ENCODE measurements around the gene EDARADD. TPM values are rescaled to one million over a fixed set of nuclear protein-coding genes. Genes with fewer than 3 reads are reported as not detected.
A peak's percentile ranks its signal among the peaks of the same experiment; 100 is the strongest.

The EDARADD gene
- 0.18 TPM for polyA plus RNA-seq (2013, experiment 1 of 2)
- polyA plus RNA-seq (2013, experiment 2 of 2), result 0.15 TPM

GRCh38 chr1:236393681-236394481, at the start of gene EDARADD:
Gene EDARADD (plus strand): TSS chr1:236394286. CDS start chr1:236394445, 159 bp downstream.
- no peak within 1 kb of the TSS for H3K4ac ChIP-seq (ENCODE audit: low read depth in 1 of 2, low read length in 2 of 2)
- H3K79me1 ChIP-seq (replicated peaks; ENCODE audit: low read length, poor library complexity, severe bottlenecking), result no peaks in the 10 kb centered on the region
- peaks cover 23 to 49% of the 10 kb centered on the region in 2 experiments for H3K27me3 ChIP-seq (ENCODE audit: control insufficient read depth in 1 of 2, insufficient read depth in 1 of 2, low read length in 2 of 2)
- H3K36me3 ChIP-seq (ENCODE audit: control insufficient read depth in 1 of 2, insufficient read depth in 2 of 2, low read depth in 1 of 2, low read length in 2 of 2), result no peaks in the 10 kb centered on the region
- no peak for DNase-seq
- H2BK5ac ChIP-seq (ENCODE audit: low read depth, low read length, poor library complexity, severe bottlenecking), result no peak within 1 kb of the TSS
- 73% methylated on average over 8 of the region's 13 CpGs for WGBS
- no peak within 1 kb of the TSS for H2AFZ ChIP-seq (ENCODE audit: low read depth, low read length)
- H3K4me1 ChIP-seq (ENCODE audit: control insufficient read depth, insufficient read depth, low read depth, low read length), result peaks cover 6% of the 10 kb centered on the region
- no peak within 1 kb of the TSS for H2BK12ac ChIP-seq (ENCODE audit: low read length in 2 of 2)
- no peak within 1 kb of the TSS for H4K8ac ChIP-seq (ENCODE audit: low read length)
- H3K9me3 ChIP-seq (ENCODE audit: control insufficient read depth, low read length), result no peaks in the 10 kb centered on the region
- H3K9ac ChIP-seq (ENCODE audit: low read length), result peak within 1 kb of the TSS; percentile 18
- H3K27ac ChIP-seq (ENCODE audit: low read length, poor library complexity, severe bottlenecking), result no peak within 1 kb of the TSS
- H4K91ac ChIP-seq (ENCODE audit: low read length), result no peak within 1 kb of the TSS
- H2BK15ac ChIP-seq (ENCODE audit: low read depth, poor library complexity, severe bottlenecking), result peak within 1 kb of the TSS; percentile 74
- H2BK120ac ChIP-seq (ENCODE audit: low read depth, low read length), result no peak within 1 kb of the TSS
- peak within 1 kb of the TSS; percentile 75 to 76 for H3K4me3 ChIP-seq (ENCODE audit: insufficient read depth in 1 of 2, low read depth in 1 of 2, low read length in 2 of 2)
- H2AK5ac ChIP-seq (ENCODE audit: low read length, severe bottlenecking), result no peak within 1 kb of the TSS
- H3K18ac ChIP-seq (ENCODE audit: low read depth in 1 of 2, low read length in 2 of 2), result peak within 1 kb of the TSS in 1 of 2 experiments; percentile 11
- H3K23ac ChIP-seq (ENCODE audit: low read length in 2 of 2), result no peak within 1 kb of the TSS
- peak within 1 kb of the TSS; percentile 96 for H3K4me2 ChIP-seq (ENCODE audit: low read length, poor library complexity, severe bottlenecking)
- no peak within 1 kb of the TSS for H3K14ac ChIP-seq (ENCODE audit: low read length in 2 of 2)

- H2AK5ac ChIP-seq (ENCODE audit: low read length, severe bottlenecking), result no peak overlapping the region
- no peaks in the 10 kb centered on the region for H3K36me3 ChIP-seq (ENCODE audit: control insufficient read depth in 1 of 2, insufficient read depth in 2 of 2, low read depth in 1 of 2, low read length in 2 of 2)
- H4K91ac ChIP-seq (ENCODE audit: low read length), result no peak overlapping the region
- no peak overlapping the region for H2BK5ac ChIP-seq (ENCODE audit: low read depth, low read length, poor library complexity, severe bottlenecking)
- H2BK12ac ChIP-seq (ENCODE audit: low read length in 2 of 2), result no peak overlapping the region
- no peaks in the 10 kb centered on the region for H3K9me3 ChIP-seq (ENCODE audit: control insufficient read depth, low read length)
- no peak overlapping the region for H2BK15ac ChIP-seq (ENCODE audit: low read depth, poor library complexity, severe bottlenecking)
- DNase-seq, result no peak
- no peak overlapping the region for H2AFZ ChIP-seq (ENCODE audit: low read depth, low read length)
- no peak overlapping the region for H3K14ac ChIP-seq (ENCODE audit: low read length in 2 of 2)
- H3K4me1 ChIP-seq (ENCODE audit: control insufficient read depth, insufficient read depth, low read depth, low read length), result no peaks in the 10 kb centered on the region
- no peak overlapping the region for H3K9ac ChIP-seq (ENCODE audit: low read length)
- no peak overlapping the region for H4K8ac ChIP-seq (ENCODE audit: low read length)
- no peak overlapping the region for H2BK120ac ChIP-seq (ENCODE audit: low read depth, low read length)
- no peak overlapping the region for H3K4ac ChIP-seq (ENCODE audit: low read depth in 1 of 2, low read length in 2 of 2)
- H3K18ac ChIP-seq (ENCODE audit: low read depth in 1 of 2, low read length in 2 of 2), result no peak overlapping the region
- H3K23ac ChIP-seq (ENCODE audit: low read length in 2 of 2), result no peak overlapping the region
- no peaks in the 10 kb centered on the region for H3K79me1 ChIP-seq (replicated peaks; ENCODE audit: low read length, poor library complexity, severe bottlenecking)
- H3K27ac ChIP-seq (ENCODE audit: low read length, poor library complexity, severe bottlenecking), result no peak overlapping the region
- H3K4me3 ChIP-seq (ENCODE audit: insufficient read depth in 1 of 2, low read depth in 1 of 2, low read length in 2 of 2), result no peak overlapping the region
- WGBS, result 83% methylated on average over 1 of the region's 1 CpG
- H3K27me3 ChIP-seq (ENCODE audit: control insufficient read depth in 1 of 2, insufficient read depth in 1 of 2, low read length in 2 of 2), result no peaks in the 10 kb centered on the region
- H3K4me2 ChIP-seq (ENCODE audit: low read length, poor library complexity, severe bottlenecking), result no peak overlapping the region
These were observed 48.4 kb upstream of the EDARADD start for GRCh38 chr1:236345728-236346127.

DNA sequence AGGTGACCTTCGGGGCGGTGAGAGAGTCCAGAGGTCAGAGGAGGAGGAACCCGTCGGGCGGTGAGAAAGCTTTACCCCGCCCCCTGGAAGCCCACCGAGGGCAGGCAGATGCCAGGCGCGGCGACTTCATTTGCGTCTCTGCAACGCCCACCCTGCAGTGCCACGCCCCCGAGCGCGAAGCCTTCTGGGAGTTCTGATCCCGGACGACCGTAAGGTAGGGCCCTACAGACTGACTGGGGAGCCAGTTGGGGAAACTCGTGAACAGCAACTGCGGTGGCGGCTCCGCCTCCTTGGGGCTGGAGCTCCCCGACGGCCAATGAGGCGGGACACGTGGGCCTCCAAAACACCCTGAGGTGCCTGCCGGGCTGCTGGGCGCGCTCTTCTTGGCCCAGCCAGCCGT, 46.0 kb upstream of the EDARADD start:
- H3K18ac ChIP-seq (ENCODE audit: low read depth in 1 of 2, low read length in 2 of 2), result no peak overlapping the region
- H3K9ac ChIP-seq (ENCODE audit: low read length), result no peak overlapping the region

DNA sequence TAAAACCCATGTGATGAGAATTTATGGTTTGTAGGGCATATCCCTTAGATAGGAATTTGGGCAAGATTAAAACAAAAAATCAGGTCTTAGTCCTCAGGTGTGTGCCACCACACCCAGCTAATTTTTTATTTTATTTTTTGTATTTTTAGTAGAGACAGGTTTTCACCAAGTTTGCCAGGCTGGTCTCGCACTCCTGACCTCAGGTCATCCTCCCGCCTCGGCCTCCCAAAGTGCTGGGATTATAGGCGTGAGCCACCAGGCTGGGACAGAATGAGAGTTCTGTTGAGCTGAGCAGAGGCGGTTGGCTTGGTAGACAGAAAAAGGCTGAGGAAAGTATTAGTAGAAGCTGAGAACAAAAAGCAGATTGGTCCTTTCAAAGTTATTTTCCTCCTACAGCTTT, 43.8 kb upstream of the EDARADD start:
- 95% methylated on average over 5 of the region's 5 CpGs for WGBS
- Histone ChIP-seq H4K8ac (ENCODE audit: low read length) (no peak overlapping the region), H3K4me1 (ENCODE audit: control insufficient read depth, insufficient read depth, low read depth, low read length) (no peaks in the 10 kb centered on the region), H3K14ac (ENCODE audit: low read length in 2 of 2) (no peak overlapping the region), H2AK5ac (ENCODE audit: low read length, severe bottlenecking) (no peak overlapping the region), H3K4ac (ENCODE audit: low read depth in 1 of 2, low read length in 2 of 2) (no peak overlapping the region), H2BK120ac (ENCODE audit: low read depth, low read length) (no peak overlapping the region), H3K27me3 (ENCODE audit: control insufficient read depth in 1 of 2, insufficient read depth in 1 of 2, low read length in 2 of 2) (peaks cover 0 to 6% of the 10 kb centered on the region in 2 experiments), H3K18ac (ENCODE audit: low read depth in 1 of 2, low read length in 2 of 2) (no peak overlapping the region), H3K4me2 (ENCODE audit: low read length, poor library complexity, severe bottlenecking) (no peak overlapping the region), H3K79me1 (replicated peaks; ENCODE audit: low read length, poor library complexity, severe bottlenecking) (no peaks in the 10 kb centered on the region), H3K9ac (ENCODE audit: low read length) (no peak overlapping the region), H3K36me3 (ENCODE audit: control insufficient read depth in 1 of 2, insufficient read depth in 2 of 2, low read depth in 1 of 2, low read length in 2 of 2) (no peaks in the 10 kb centered on the region), H2BK5ac (ENCODE audit: low read depth, low read length, poor library complexity, severe bottlenecking) (no peak overlapping the region), H3K23ac (ENCODE audit: low read length in 2 of 2) (no peak overlapping the region), H2BK12ac (ENCODE audit: low read length in 2 of 2) (no peak overlapping the region), H3K27ac (ENCODE audit: low read length, poor library complexity, severe bottlenecking) (no peak overlapping the region), H2BK15ac (ENCODE audit: low read depth, poor library complexity, severe bottlenecking) (no peak overlapping the region), H4K91ac (ENCODE audit: low read length) (no peak overlapping the region), H3K9me3 (ENCODE audit: control insufficient read depth, low read length) (no peaks in the 10 kb centered on the region), H2AFZ (ENCODE audit: low read depth, low read length) (no peak overlapping the region), H3K4me3 (ENCODE audit: insufficient read depth in 1 of 2, low read depth in 1 of 2, low read length in 2 of 2) (no peak overlapping the region)
- no peak for DNase-seq

More for the DNA sequence above, 46.0 kb upstream of the EDARADD start:
- no peak for DNase-seq
- no peak overlapping the region for H3K14ac ChIP-seq (ENCODE audit: low read length in 2 of 2)
- no peak overlapping the region for H2BK120ac ChIP-seq (ENCODE audit: low read depth, low read length)
- H3K23ac ChIP-seq (ENCODE audit: low read length in 2 of 2), result no peak overlapping the region
- H3K4me1 ChIP-seq (ENCODE audit: control insufficient read depth, insufficient read depth, low read depth, low read length), result no peaks in the 10 kb centered on the region
- H2AK5ac ChIP-seq (ENCODE audit: low read length, severe bottlenecking), result no peak overlapping the region
- H3K36me3 ChIP-seq (ENCODE audit: control insufficient read depth in 1 of 2, insufficient read depth in 2 of 2, low read depth in 1 of 2, low read length in 2 of 2), result no peaks in the 10 kb centered on the region
- no peaks in the 10 kb centered on the region for H3K9me3 ChIP-seq (ENCODE audit: control insufficient read depth, low read length)
- H3K4me3 ChIP-seq (ENCODE audit: insufficient read depth in 1 of 2, low read depth in 1 of 2, low read length in 2 of 2), result no peak overlapping the region
- H3K27ac ChIP-seq (ENCODE audit: low read length, poor library complexity, severe bottlenecking), result no peak overlapping the region
- WGBS, result 91% methylated on average over 31 of the region's 31 CpGs
- no peak overlapping the region for H2BK12ac ChIP-seq (ENCODE audit: low read length in 2 of 2)
- no peak overlapping the region for H4K8ac ChIP-seq (ENCODE audit: low read length)
- no peak overlapping the region for H4K91ac ChIP-seq (ENCODE audit: low read length)
- no peaks in the 10 kb centered on the region for H3K27me3 ChIP-seq (ENCODE audit: control insufficient read depth in 1 of 2, insufficient read depth in 1 of 2, low read length in 2 of 2)
- no peak overlapping the region for H3K4me2 ChIP-seq (ENCODE audit: low read length, poor library complexity, severe bottlenecking)
- H2AFZ ChIP-seq (ENCODE audit: low read depth, low read length), result no peak overlapping the region
- no peak overlapping the region for H2BK5ac ChIP-seq (ENCODE audit: low read depth, low read length, poor library complexity, severe bottlenecking)
- no peaks in the 10 kb centered on the region for H3K79me1 ChIP-seq (replicated peaks; ENCODE audit: low read length, poor library complexity, severe bottlenecking)
- H2BK15ac ChIP-seq (ENCODE audit: low read depth, poor library complexity, severe bottlenecking), result no peak overlapping the region
- no peak overlapping the region for H3K4ac ChIP-seq (ENCODE audit: low read depth in 1 of 2, low read length in 2 of 2)
